GM12892 (cell line): Measurements from ENCODE around the gene SMARCA2.

Experiments used
- POLR2AphosphoS5 ChIP-seq: IDR thresholded peaks from 2 replicates; pipeline ENCODE4 v1.6.1; 2011; ENCODE audit warnings: low read depth, low read length, control low read depth
- TAF1 ChIP-seq: IDR thresholded peaks from 2 replicates; pipeline ENCODE4 v1.6.1; 2011; ENCODE audit warnings: low read depth, mild to moderate bottlenecking, control low read depth, low read length, borderline replicate concordance

GRCh38 chr9:2087500-2088313 lies 72.6 kb downstream of the SMARCA2 start:
- no peak for TF ChIP-seq TAF1
- no peak for TF ChIP-seq POLR2AphosphoS5
